HepG2 (cell line): ENCODE measurements around the gene WDHD1. TPM values are rescaled to one million over a fixed set of nuclear protein-coding genes. Genes with fewer than 3 reads are reported as not detected.

Experiments
- ATAC-seq: fragments of 200-7000 bp; cut with Tn5 transposase; 3 replicates; pipeline ENCODE4 v1.9.1; 2020; ENCODE audit warnings: mild to moderate bottlenecking, moderate library complexity
- BruUV-seq: library from RNA; stranded (reverse); fragments of 400-500 nt; replicated peaks from 2 replicates; lab custom pipeline; 2021; lab: Mats Ljungman, UMichigan
- CTCF ChIA-PET: fragments of 300-600 bp; formaldehyde crosslinking; extraction: SDS; loops from one replicate; lab custom pipeline; 2021; ENCODE audit warnings: low total read pairs, inconsistent platforms, low intra/inter-chr PET ratio; lab: Yijun Ruan, JAX
- POLR2A ChIA-PET: fragments of 350-600 bp; sonication (Branson Sonifier 250); formaldehyde crosslinking; loops from one replicate; lab custom pipeline; 2020; ENCODE audit warnings: antibody characterized with exemption, inconsistent platforms; lab: Yijun Ruan, JAX
- DNase-seq: peaks from one replicate; pipeline ENCODE4 v3.0.0-alpha.2; 2015; ENCODE audit warnings: low spot score
- FAIRE-seq: peaks from 3 replicates; lab custom pipeline; 2011; peaks lifted over from hg19 to GRCh38; lab: Jason Lieb, UNC
- H2AFZ ChIP-seq: one replicate; pipeline ENCODE4 v1.6.1; 2011; ENCODE audit warnings: low read length, inconsistent platforms
- H3K27ac ChIP-seq: fragments of 300-600 bp; 3 replicates; pipeline ENCODE4 v1.8.0; 2011; ENCODE audit warnings: mixed run types, mild to moderate bottlenecking, mixed read lengths, low read length, inconsistent platforms; ENCODE audit not compliant: insufficient read depth; ENCODE audit errors: extremely low read length
- H3K27me3 ChIP-seq, 2 experiments: fragments of 200-600 bp in 1 of 2; 2 replicates in 1 of 2; 3 replicates in 1 of 2; pipeline versions ENCODE4 v1.6.0 to v1.8.0; 2011; ENCODE audit warnings: low read length in 2 of 2, mild to moderate bottlenecking in 2 of 2, moderate library complexity in 2 of 2, inconsistent platforms in 1 of 2; ENCODE audit not compliant: insufficient read depth in 2 of 2, control insufficient read depth in 1 of 2
- H3K36me3 ChIP-seq, 2 experiments: fragments of 200-600 bp in 1 of 2; replicated peaks in 1 of 2; 2 replicates in 1 of 2; 3 replicates in 1 of 2; pipeline versions ENCODE4 v1.5.1 to v1.8.0; 2011; ENCODE audit warnings: low read length in 2 of 2, inconsistent platforms in 1 of 2; ENCODE audit not compliant: insufficient read depth in 2 of 2, control insufficient read depth in 1 of 2
- H3K4me1 ChIP-seq: 2 replicates; pipeline ENCODE4 v1.5.1; 2012; ENCODE audit warnings: low read length, inconsistent platforms; ENCODE audit not compliant: insufficient read depth
- H3K4me2 ChIP-seq: 2 replicates; pipeline ENCODE4 v1.6.0; 2011; ENCODE audit warnings: low read depth, low read length, inconsistent platforms
- H3K4me3 ChIP-seq, 3 experiments: fragments of 200-600 bp in 1 of 3; sonication (generic), shearing (Covaris generic) in 1 of 3; replicated peaks in 1 of 3; 2 replicates each; pipeline ENCODE4 v1.5.1; 2011 to 2016; ENCODE audit warnings: low read length in 3 of 3, inconsistent platforms in 2 of 3, low read depth in 2 of 3, mild to moderate bottlenecking in 2 of 3, control low read depth in 1 of 3, mixed read lengths in 1 of 3; ENCODE audit not compliant: insufficient read depth in 1 of 3
- H3K79me2 ChIP-seq: one replicate; pipeline ENCODE4 v1.6.1; 2011; ENCODE audit warnings: low read length, inconsistent platforms; ENCODE audit not compliant: insufficient read depth
- H3K9ac ChIP-seq: 2 replicates; pipeline ENCODE4 v1.6.0; 2011; ENCODE audit warnings: mild to moderate bottlenecking, low read depth, low read length, inconsistent platforms; ENCODE audit not compliant: insufficient read depth
- H3K9me3 ChIP-seq: 2 replicates; pipeline ENCODE4 v1.5.1; 2012; ENCODE audit warnings: mild to moderate bottlenecking, low read length
- H4K20me1 ChIP-seq: 2 replicates; pipeline ENCODE4 v1.6.0; 2011; ENCODE audit warnings: inconsistent platforms, mild to moderate bottlenecking, low read length, moderate library complexity; ENCODE audit not compliant: insufficient read depth
- AGO2 ChIP-seq: fragments of 200-400 bp; formaldehyde crosslinking; optimal IDR thresholded peaks from 2 replicates; pipeline ENCODE3; 2017; ENCODE audit warnings: mild to moderate bottlenecking, low read depth, low read length, moderate library complexity
- ASH2L ChIP-seq: fragments of 300-600, 200-600 bp; sonication (generic); IDR thresholded peaks from 2 replicates; pipeline ENCODE4 v1.7.0; 2017; ENCODE audit warnings: low read depth, mild to moderate bottlenecking, moderate library complexity, mixed read lengths, low read length; ENCODE audit not compliant: insufficient read length
- ESRRA ChIP-seq: sonication (generic); formaldehyde crosslinking; IDR thresholded peaks from 2 replicates; pipeline ENCODE4 v1.5.1; 2020; ENCODE audit warnings: mild to moderate bottlenecking, low read depth, missing genetic modification reagents
- FOXK1 ChIP-seq: sonication (generic); formaldehyde crosslinking; IDR thresholded peaks from 2 replicates; pipeline ENCODE4 v1.4.0; 2020; ENCODE audit warnings: low read depth, missing genetic modification reagents, borderline replicate concordance
- KLF15 ChIP-seq: sonication (generic); formaldehyde crosslinking; IDR thresholded peaks from 2 replicates; pipeline ENCODE4 v1.8.1; 2023; ENCODE audit warnings: borderline replicate concordance, mild to moderate bottlenecking, inconsistent platforms, missing genetic modification reagents, mixed read lengths
- PAF1 ChIP-seq: IDR thresholded peaks from 2 replicates; pipeline ENCODE4 v1.6.1; 2016; ENCODE audit warnings: missing genetic modification reagents, missing compliant biosample characterization
- YEATS4 ChIP-seq: sonication (generic); formaldehyde crosslinking; IDR thresholded peaks from 2 replicates; pipeline ENCODE4 v1.4.0; 2020; ENCODE audit warnings: missing genetic modification reagents, borderline replicate concordance
- ZFP90 ChIP-seq: sonication (generic); formaldehyde crosslinking; IDR thresholded peaks from 2 replicates; pipeline ENCODE4 v1.8.0; 2022; ENCODE audit warnings: missing genetic modification reagents, mild to moderate bottlenecking, inconsistent platforms, borderline replicate concordance
- ZKSCAN8 ChIP-seq: IDR thresholded peaks from 2 replicates; pipeline ENCODE4 v1.6.1; 2016; ENCODE audit warnings: borderline replicate concordance, missing genetic modification reagents, missing compliant biosample characterization
- ZNF256 ChIP-seq: sonication (generic); formaldehyde crosslinking; conservative IDR thresholded peaks from 2 replicates; pipeline ENCODE4 v1.4.0; 2020; ENCODE audit warnings: missing genetic modification reagents
- ZNF317 ChIP-seq: sonication (generic); formaldehyde crosslinking; IDR thresholded peaks from 2 replicates; pipeline ENCODE4 v1.5.0; 2020; ENCODE audit warnings: mild to moderate bottlenecking, missing genetic modification reagents
- ZNF556 ChIP-seq: sonication (generic); formaldehyde crosslinking; IDR thresholded peaks from 2 replicates; pipeline ENCODE4 v1.4.0; 2020; ENCODE audit warnings: mild to moderate bottlenecking, missing genetic modification reagents, borderline replicate concordance
- ZNF598 ChIP-seq: sonication (generic); formaldehyde crosslinking; IDR thresholded peaks from 2 replicates; pipeline ENCODE4 v1.5.1; 2020; ENCODE audit warnings: mild to moderate bottlenecking, missing genetic modification reagents, borderline replicate concordance
- ZNF746 ChIP-seq: sonication (generic); formaldehyde crosslinking; IDR thresholded peaks from 2 replicates; pipeline ENCODE4 v1.8.0; 2022; ENCODE audit warnings: mild to moderate bottlenecking, missing genetic modification reagents
- ZSCAN21 ChIP-seq: sonication (generic); formaldehyde crosslinking; IDR thresholded peaks from 2 replicates; pipeline ENCODE4 v1.8.0; 2022; ENCODE audit warnings: mild to moderate bottlenecking, missing genetic modification reagents, moderate library complexity, borderline replicate concordance
- ZSCAN25 ChIP-seq: sonication (generic); formaldehyde crosslinking; IDR thresholded peaks from 2 replicates; pipeline ENCODE4 v1.8.0; 2022; ENCODE audit warnings: mild to moderate bottlenecking, missing genetic modification reagents
- ZSCAN31 ChIP-seq: sonication (generic); formaldehyde crosslinking; IDR thresholded peaks from 2 replicates; pipeline ENCODE4 v1.5.0; 2020; ENCODE audit warnings: low read depth, mild to moderate bottlenecking, missing genetic modification reagents
- WGBS: methylation state at CpG from one replicate; pipeline ENCODE4 v1.1.6; 2017; ENCODE audit warnings: low lambda C conversion rate; 5-methylcytosine and 5-hydroxymethylcytosine counted together
- in situ Hi-C: cut with HindIII; loops from 2 replicates; pipeline ENCODE4 v1.10.0; 2017; ENCODE audit warnings: low pct_unique_long_range_greater_than_20kb; ENCODE audit not compliant: extremely low pct_ligation_motif_present
- intact Hi-C: fragments of 100-400 bp; cut with micrococcal nuclease; formaldehyde crosslinking; loops from one replicate; pipeline ENCODE4 v1.10.0; 2022; ENCODE audit not compliant: unreplicated experiment
- polyA plus RNA-seq, 8 experiments: library from polyadenylated mRNA; depleted of rRNA in 3 of 8; stranded (reverse) in 7 of 8; unstranded in 1 of 8; fragments of >200 nt; fragmentation: Illumina TruSeq in 4 of 8; extraction: Trizol in 4 of 8; gene quantifications; 2 replicates each; pipeline versions ENCODE4 v1.2.1 to v1.2.3, GENCODE V29; 2011 to 2016; ENCODE audit warnings: low read depth in 4 of 8, missing spikeins in 1 of 8, mixed read lengths in 1 of 8; ENCODE audit not compliant: insufficient read depth in 1 of 8
- total RNA-seq, 5 experiments: library from RNA; depleted of rRNA; stranded (reverse); fragments of >200 nt; fragmentation: Illumina TruSeq; extraction: Trizol; gene quantifications; 2 replicates each; pipeline ENCODE4 v1.2.3, GENCODE V29; 2016; ENCODE audit warnings: low read depth in 1 of 5
- TF ChIP-seq, protein P1 (sequence below): sonication (generic); formaldehyde crosslinking; IDR thresholded peaks from 2 replicates; pipeline ENCODE4 v1.5.0; 2020; ENCODE audit warnings: missing genetic modification reagents

The WDHD1 gene
- total and polyA plus RNA-seq, 2 of the 13 experiments (the other 11 are each of a cell fraction or from before 2014, with no cell fraction given), result 5.5 to 27.5 TPM

DNA sequence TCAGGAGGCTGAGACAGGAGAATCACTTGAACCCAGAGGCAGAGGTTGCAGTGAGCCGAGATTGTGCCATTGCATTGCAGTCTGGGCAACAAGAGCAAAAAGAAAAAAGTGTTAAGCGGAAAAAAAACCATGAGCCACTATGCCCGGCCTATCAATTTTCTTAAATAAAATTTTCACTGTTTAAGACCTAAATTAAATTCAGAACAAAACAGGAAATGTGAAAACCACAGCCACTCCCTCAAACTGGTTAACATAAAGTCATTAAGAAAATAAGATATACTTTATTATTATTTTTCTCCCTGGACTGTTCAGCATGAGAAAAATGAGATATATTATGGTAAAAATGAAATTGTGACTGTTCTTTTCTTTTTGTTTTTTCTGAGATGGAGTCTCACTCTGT, 79.7 kb downstream of the WDHD1 start:
- WGBS, result 95% methylated on average over 3 of the region's 3 CpGs
- ChIA-PET CTCF (no interaction called here), POLR2A (no interaction called here)
- H3K4me1 ChIP-seq, result peaks cover 19% of the 10 kb centered on the region
- H3K79me2 ChIP-seq, result no peaks in the 10 kb centered on the region
- TF ChIP-seq ZNF556 (no peak), ZNF256 (CRISPR knock-in tag) (no peak), ZNF746 (CRISPR knock-in tag) (no peak), ZKSCAN8 (CRISPR knock-in tag) (no peak), ZSCAN25 (CRISPR knock-in tag) (no peak), FOXK1 (CRISPR knock-in tag) (no peak), ZNF317 (CRISPR knock-in tag) (no peak), ZSCAN31 (CRISPR knock-in tag) (no peak), YEATS4 (no peak), ESRRA (CRISPR knock-in tag) (no peak), ASH2L (no peak), PAF1 (CRISPR knock-in tag) (no peak), ZFP90 (CRISPR knock-in tag) (no peak), KLF15 (CRISPR knock-in tag) (no peak), ZSCAN21 (CRISPR knock-in tag) (no peak), ZNF598 (no peak), AGO2 (no peak)
- TF ChIP-seq, protein P1, sequence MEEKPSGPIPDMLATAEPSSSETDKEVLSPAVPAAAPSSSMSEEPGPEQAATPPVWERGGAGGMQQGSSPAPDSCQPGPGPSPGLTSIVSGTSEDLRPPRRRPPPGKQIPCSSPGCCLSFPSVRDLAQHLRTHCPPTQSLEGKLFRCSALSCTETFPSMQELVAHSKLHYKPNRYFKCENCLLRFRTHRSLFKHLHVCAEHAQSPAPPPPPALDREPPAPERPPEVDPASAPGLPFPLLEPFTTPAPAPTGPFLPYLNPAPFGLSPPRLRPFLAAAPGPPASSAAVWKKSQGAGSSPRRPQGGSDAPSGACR (CRISPR knock-in tag), result no peak
- no peaks in the 10 kb centered on the region for H3K9me3 ChIP-seq
- no peak overlapping the region for H3K4me3 ChIP-seq
- FAIRE-seq (no peak), DNase-seq (no peak), ATAC-seq (no peak)
- H3K27ac ChIP-seq, result no peak overlapping the region
- H3K9ac ChIP-seq, result no peak overlapping the region
- H2AFZ ChIP-seq, result no peak overlapping the region
- no TSS peak for BruUV-seq
- intact Hi-C loops (no loop called here), in situ Hi-C loops (no loop called here)
- H3K36me3 ChIP-seq, result no peaks in the 10 kb centered on the region
- no peaks in the 10 kb centered on the region for H4K20me1 ChIP-seq
- H3K4me2 ChIP-seq, result no peak overlapping the region
- H3K27me3 ChIP-seq, result no peaks in the 10 kb centered on the region
